Activated naive CD8-positive, alpha-beta T cell treated with anti-CD3 and anti-CD28 coated beads, Interleukin-2, amount 10 ng/mL, durations not matched to agents 7 days and 5 days (primary cell): ENCODE measurements around the gene LRRC25. TPM values are rescaled to one million over a fixed set of nuclear protein-coding genes. Genes with fewer than 3 reads are reported as not detected.
A peak's percentile ranks its signal among the peaks of the same experiment; 100 is the strongest.
"Not testable (repeated sequence)": the region's sequence is repeated elsewhere in the genome, so short reads cannot be mapped to it uniquely, and the experiment has no call there.

Experiments used
- ATAC-seq: fragments of 150-1000 bp; cut with Tn5 transposase; one replicate; pipeline ENCODE4 v1.10.0; 2021; ENCODE audit warnings: low read depth, moderate library complexity
- POLR2A ChIA-PET: fragments of 350-600 bp; sonication (Branson Sonifier 250); formaldehyde crosslinking; loops from one replicate; lab custom pipeline; 2021; ENCODE audit warnings: antibody characterized with exemption; lab: Charles Lee
- DNase-seq: peaks from one replicate; pipeline ENCODE4 v3.0.0; 2021
- H3K27ac Mint-ChIP-seq: one replicate; pipeline ENCODE4 v1.8.0; 2022; ENCODE audit warnings: mild to moderate bottlenecking, mixed read lengths
- H3K27me3 Mint-ChIP-seq: one replicate; pipeline ENCODE4 v1.8.0; 2022; ENCODE audit warnings: mild to moderate bottlenecking, moderate library complexity, mixed read lengths
- H3K36me3 Mint-ChIP-seq: one replicate; pipeline ENCODE4 v1.8.0; 2021; ENCODE audit warnings: mild to moderate bottlenecking, mixed read lengths
- H3K4me1 Mint-ChIP-seq: one replicate; pipeline ENCODE4 v1.8.0; 2021; ENCODE audit warnings: mixed read lengths
- H3K4me3 Mint-ChIP-seq: one replicate; pipeline ENCODE4 v1.8.0; 2022; ENCODE audit warnings: mild to moderate bottlenecking, moderate library complexity, mixed read lengths
- H3K9me3 Mint-ChIP-seq: one replicate; pipeline ENCODE4 v1.8.0; 2021; ENCODE audit warnings: mixed read lengths
- total RNA-seq, 2 experiments: library from RNA; stranded (reverse); gene quantifications; one replicate each; pipeline ENCODE4 v1.2.3, GENCODE V29; 2021

LRRC25 gene
- total RNA-seq, 2 experiments from 2014 or later = 1.2 to 1.6 TPM

DNA sequence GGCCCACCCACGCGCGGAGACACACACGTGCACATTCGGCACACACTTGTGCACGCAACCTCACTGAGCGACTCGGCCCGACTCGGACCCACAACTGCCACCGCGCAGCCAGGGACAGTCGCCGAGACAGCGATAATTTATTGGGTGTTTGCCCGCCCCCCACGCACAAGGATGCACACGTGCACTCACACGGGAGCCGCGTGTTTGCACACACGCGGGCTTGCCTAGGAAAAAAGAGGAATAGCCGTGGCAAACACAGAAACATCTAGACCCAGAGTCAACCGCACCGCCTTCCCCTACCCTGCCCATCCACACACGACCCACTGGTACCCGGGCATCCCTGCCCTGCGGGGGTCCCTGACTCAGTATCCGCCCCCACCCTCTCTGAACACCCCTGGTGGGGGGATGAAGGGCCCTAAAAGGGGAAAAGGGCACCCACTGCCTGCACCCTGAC lies 20.6 kb upstream of the LRRC25 start:
- no peaks in the 10 kb centered on the region for H3K27me3 Mint-ChIP-seq
- no peaks in the 10 kb centered on the region for H3K9me3 Mint-ChIP-seq
- peak overlapping the region; percentile 93 for H3K27ac Mint-ChIP-seq
- POLR2A ChIA-PET = interaction anchor here (1.2 to 7.7 kb wide), 6 partner anchors 11 to 501 kb away, joined by 3 to 103 read pairs (median 13); partner anchors contain the start of genes COPE, DDX49 and JUND
- DNase-seq = peak; percentile 61
- H3K4me1 Mint-ChIP-seq = peaks cover 66% of the 10 kb centered on the region
- peak overlapping the region; percentile 80 for H3K4me3 Mint-ChIP-seq
- no peak for ATAC-seq
- peaks cover 8% of the 10 kb centered on the region for H3K36me3 Mint-ChIP-seq

DNA sequence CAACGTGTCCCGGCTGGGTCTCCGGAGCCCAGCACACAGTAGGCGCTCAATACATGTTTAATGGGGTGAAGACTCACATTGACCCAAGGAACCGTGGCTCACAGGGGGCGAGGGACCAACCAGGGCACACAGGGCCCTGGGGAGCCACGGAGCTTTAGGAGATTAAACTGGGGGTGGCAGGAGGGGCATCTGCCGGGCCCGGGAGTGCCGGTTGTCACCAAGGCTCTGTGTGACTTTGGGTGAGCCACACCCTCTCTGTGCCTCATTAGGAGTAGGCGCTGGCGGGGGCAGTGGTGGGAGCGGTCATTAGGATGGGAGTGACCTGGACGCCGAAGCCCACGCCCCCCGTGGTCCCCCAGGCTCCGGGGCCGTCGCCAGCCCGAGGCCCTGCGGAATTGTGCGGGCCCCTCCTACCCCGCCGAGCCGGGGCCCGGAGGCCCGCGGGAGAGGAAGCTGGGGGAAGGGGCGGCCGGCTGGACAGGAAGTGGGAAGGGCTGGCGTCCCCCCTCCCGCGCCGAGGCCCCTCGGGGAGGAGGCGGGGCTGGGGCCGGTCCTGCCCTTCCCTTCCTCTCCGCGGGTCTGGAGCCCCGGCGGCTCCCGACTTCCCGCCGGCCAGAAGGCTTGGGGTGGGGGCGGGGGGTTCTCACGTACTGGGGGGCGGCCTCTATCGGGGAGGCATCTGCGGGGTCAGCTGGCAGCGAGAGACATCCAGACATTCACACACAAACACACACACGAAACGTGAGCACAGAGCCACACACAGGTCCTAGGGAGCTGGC lies 20.0 kb upstream of the LRRC25 start:
- H3K4me1 Mint-ChIP-seq = peaks cover 61% of the 10 kb centered on the region
- peak; percentile 8 for ATAC-seq
- H3K27ac Mint-ChIP-seq = peak overlapping the region; percentile 93
- POLR2A ChIA-PET = interaction anchor here (0.9 to 7.7 kb wide), 15 partner anchors 12 to 502 kb away, joined by 3 to 103 read pairs (median 6); partner anchors contain the start of genes COPE, DDX49, JUND and LSM4
- no peaks in the 10 kb centered on the region for H3K27me3 Mint-ChIP-seq
- H3K36me3 Mint-ChIP-seq = peaks cover 3% of the 10 kb centered on the region
- peak overlapping the region; percentile 85 for H3K4me3 Mint-ChIP-seq
- no peaks in the 10 kb centered on the region for H3K9me3 Mint-ChIP-seq
- peak; percentile 74 for DNase-seq

DNA sequence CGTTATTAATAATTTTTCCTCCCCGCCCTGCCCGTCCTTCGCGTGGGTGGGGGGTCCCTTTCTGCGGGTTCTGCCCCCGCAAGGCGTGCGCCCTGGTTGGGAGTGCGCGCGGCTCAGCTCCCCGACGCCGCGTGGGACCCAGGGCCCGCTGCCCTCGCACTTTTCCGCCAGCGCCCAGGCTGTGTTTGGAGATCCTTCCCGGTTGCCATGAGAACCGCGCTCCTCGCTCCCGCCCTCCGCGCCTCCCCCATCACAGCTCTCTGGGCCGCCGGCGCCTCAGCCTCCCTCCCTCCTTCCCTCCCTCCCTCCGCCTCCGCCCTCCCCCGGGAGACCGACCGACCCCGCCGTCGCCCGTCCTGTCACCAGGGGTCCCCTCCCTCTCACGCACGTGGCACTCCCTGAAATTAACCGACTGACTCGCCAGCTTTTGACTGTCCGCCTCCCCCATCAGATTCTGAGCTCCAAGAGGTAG lies 19.4 kb upstream of the LRRC25 start:
- H3K27me3 Mint-ChIP-seq = no peaks in the 10 kb centered on the region
- POLR2A ChIA-PET = interaction anchor here (0.8 to 7.7 kb wide), 15 partner anchors 12 to 502 kb away, joined by 3 to 103 read pairs (median 6); partner anchors contain the start of genes COPE, DDX49, JUND and LSM4
- DNase-seq (no peak), ATAC-seq (peak; percentile 11)
- H3K4me1 Mint-ChIP-seq = peaks cover 55% of the 10 kb centered on the region
- H3K27ac Mint-ChIP-seq = peak overlapping the region; percentile 86
- H3K4me3 Mint-ChIP-seq = peak overlapping the region; percentile 85
- H3K36me3 Mint-ChIP-seq = peaks cover 3% of the 10 kb centered on the region
- H3K9me3 Mint-ChIP-seq = no peaks in the 10 kb centered on the region

DNA sequence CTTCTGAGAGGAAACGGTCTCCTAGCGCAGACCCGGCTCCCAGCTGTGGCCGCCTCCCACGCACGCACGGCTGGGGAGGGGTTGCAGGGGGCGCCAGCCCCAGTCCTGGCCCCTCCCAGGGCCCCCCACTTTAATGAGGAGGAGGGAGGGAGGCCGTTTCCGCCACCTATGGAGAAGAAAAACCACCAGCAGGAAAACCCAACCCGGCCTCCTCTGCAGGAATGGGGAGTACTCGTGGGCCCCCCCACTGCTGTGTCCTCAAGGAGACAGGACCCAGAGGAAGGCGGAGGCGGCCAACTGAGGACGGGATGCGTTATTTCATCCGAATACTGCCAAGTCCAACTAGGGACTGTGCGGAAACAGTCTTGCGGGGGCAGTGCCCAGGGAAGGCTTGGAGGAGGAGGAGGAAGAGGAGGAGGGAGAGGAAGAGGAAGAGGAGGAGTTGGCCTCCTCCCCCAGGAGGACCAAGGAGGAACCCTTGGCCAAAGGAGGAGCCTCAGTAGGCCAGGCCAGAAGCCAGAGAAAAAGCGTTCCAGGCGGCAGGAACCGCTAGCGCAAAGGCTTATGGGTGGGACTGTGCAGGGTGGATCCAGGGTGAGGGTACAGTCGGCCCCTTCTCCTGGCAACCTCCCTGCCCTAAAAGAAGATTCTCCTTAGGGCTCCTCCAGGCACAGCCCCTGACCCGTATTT lies 17.9 kb upstream of the LRRC25 start:
- H3K27ac Mint-ChIP-seq = peak overlapping the region; percentile 86
- H3K36me3 Mint-ChIP-seq = peaks cover 2% of the 10 kb centered on the region
- H3K27me3 Mint-ChIP-seq = peaks cover 4% of the 10 kb centered on the region
- POLR2A ChIA-PET = interaction anchor here (0.7 to 7.7 kb wide), 11 partner anchors 14 to 263 kb away, joined by 3 to 103 read pairs (median 4); partner anchors contain the start of genes ISYNA1, JUND, LSM4 and PIK3R2
- DNase-seq = peak; percentile 49
- H3K4me3 Mint-ChIP-seq = peak overlapping the region; percentile 85
- peaks cover 48% of the 10 kb centered on the region for H3K4me1 Mint-ChIP-seq
- H3K9me3 Mint-ChIP-seq = no peaks in the 10 kb centered on the region
- no peak for ATAC-seq

DNA sequence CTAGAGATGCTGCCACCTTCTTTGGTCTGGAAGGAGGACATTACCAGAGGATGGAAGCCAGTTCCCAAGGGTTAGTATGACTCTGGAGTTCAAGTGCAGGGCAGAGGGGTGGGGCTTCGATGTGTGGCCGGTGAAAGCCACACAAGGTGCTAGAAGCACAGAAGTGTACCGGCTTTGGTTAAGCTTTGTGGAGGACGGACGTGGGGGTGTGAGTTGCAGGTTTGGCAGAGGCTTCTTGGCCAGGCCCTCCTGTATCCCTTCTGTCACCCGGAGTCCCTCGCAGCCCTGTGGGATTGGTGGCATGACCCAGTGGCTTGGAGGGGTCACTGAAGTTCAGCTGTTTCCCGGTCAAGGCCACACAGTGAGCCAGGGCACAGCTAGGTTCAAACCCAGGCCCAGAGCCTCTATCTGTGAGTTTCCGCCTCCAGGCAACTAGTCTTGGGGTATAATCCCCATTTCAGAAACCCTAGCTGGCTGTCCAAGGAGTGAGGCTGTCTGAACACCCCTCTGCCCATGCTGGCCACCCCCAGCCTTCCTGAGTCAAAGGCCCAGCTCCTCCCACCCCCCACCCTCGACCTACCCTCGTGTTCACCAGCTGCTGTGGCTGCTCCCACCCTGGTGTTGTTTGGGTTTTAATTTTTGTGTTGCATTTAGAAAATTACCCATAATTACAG lies 17.2 kb upstream of the LRRC25 start:
- Mint-ChIP-seq H3K27ac (peak overlapping the region; percentile 86), H3K27me3 (peaks cover 4% of the 10 kb centered on the region), H3K36me3 (no peaks in the 10 kb centered on the region), H3K9me3 (no peaks in the 10 kb centered on the region), H3K4me1 (peaks cover 46% of the 10 kb centered on the region), H3K4me3 (peak overlapping the region; percentile 61)
- ATAC-seq (peak; percentile 15), DNase-seq (peak; percentile 64)
- POLR2A ChIA-PET = interaction anchor here (0.5 to 7.7 kb wide), 12 partner anchors 14 to 262 kb away, joined by 3 to 103 read pairs (median 3); partner anchors contain the start of genes ISYNA1, JUND, LSM4 and PIK3R2

DNA sequence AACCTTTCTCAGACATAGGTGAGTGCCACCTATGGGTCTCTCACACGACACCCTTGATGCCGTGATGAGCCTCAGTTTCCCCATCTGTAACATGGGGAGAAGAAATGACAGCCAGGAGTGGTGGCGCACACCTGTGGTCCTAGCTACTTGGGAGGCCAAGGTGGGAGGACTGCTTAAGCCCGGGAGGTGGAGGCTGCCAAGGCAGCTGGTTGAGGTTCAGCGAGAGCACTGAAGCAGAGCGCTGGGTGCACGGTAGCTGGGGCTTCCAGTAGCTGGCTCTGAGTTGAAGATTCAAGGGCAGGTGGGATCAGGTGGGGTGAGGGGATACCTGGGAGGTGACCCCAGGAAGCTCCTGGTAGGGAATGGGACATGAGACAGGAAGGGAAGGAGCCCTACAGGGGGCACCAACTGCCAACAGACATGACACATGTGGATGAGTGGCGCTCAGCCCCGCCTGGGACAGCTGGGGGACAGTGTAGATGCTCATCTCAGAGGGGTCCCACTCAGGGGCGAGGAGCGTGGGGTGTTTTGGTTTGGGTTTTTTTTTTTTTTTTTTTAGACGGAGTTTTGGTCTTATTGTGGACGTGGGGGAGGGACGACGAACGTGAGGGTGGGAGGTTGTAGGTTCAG lies 15.3 kb upstream of the LRRC25 start:
- no peak for DNase-seq
- POLR2A ChIA-PET = interaction anchor here (1.1 to 7.7 kb wide), 3 partner anchors 33 to 220 kb away, joined by 3 to 103 read pairs (median 3); partner anchors contain the start of genes JUND and MPV17L2
- Mint-ChIP-seq H3K9me3 (no peaks in the 10 kb centered on the region), H3K36me3 (no peaks in the 10 kb centered on the region), H3K4me1 (peaks cover 36% of the 10 kb centered on the region), H3K27ac (no peak overlapping the region), H3K27me3 (peaks cover 4% of the 10 kb centered on the region), H3K4me3 (no peak overlapping the region)
- no peak for ATAC-seq

DNA sequence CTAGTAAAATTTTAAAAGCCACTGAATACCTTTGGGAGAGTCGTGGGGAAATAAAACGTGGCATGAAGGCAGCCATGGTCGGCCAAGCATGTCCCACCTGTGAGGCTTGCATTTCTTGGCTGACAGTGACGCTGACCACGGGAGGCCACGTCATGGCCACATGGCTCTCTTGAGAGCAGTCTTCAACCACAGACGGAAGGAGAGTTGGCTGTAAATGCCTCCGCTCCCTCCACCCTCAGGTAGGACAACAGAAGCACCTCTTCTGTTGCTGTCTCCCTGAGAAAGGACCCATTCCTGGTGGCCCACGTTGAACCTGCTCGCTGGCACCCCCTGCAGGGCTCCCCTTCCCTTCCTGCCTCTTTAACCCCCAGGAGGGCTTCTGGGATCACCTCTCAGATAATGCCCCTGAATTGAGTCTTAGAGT lies 10.6 kb upstream of the LRRC25 start:
- H3K36me3 Mint-ChIP-seq = no peaks in the 10 kb centered on the region
- H3K4me3 Mint-ChIP-seq = no peak overlapping the region
- H3K27me3 Mint-ChIP-seq = peaks cover 4% of the 10 kb centered on the region
- peak; percentile 63 for DNase-seq
- H3K4me1 Mint-ChIP-seq = peaks cover 5% of the 10 kb centered on the region
- no peaks in the 10 kb centered on the region for H3K9me3 Mint-ChIP-seq
- POLR2A ChIA-PET = no interaction called here
- ATAC-seq = no peak
- H3K27ac Mint-ChIP-seq = no peak overlapping the region

DNA sequence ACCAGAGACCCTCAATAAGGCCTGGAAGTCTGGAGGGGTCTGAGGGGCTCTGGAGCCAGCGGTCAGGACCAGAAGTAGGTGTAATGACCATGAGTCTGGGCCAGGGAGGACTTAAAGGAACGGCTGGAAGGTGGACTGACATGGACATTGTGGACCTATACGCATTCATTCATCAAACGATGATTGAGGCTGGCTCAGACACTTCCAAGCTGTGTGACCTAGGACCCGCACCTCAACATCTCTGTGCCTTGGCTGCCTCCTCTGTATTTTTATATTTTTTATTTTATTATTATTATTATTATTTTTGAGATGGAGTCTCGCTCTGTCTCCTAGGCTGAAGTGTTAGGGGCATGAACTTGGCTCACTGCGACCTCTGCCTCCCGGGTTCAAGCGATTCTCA lies 9.3 kb upstream of the LRRC25 start:
- H3K27ac Mint-ChIP-seq = no peak overlapping the region
- no peaks in the 10 kb centered on the region for H3K9me3 Mint-ChIP-seq
- peaks cover 4% of the 10 kb centered on the region for H3K27me3 Mint-ChIP-seq
- H3K4me3 Mint-ChIP-seq = no peak overlapping the region
- DNase-seq = no peak
- ATAC-seq = no peak
- POLR2A ChIA-PET = no interaction called here
- no peaks in the 10 kb centered on the region for H3K36me3 Mint-ChIP-seq
- peaks cover 7% of the 10 kb centered on the region for H3K4me1 Mint-ChIP-seq

DNA sequence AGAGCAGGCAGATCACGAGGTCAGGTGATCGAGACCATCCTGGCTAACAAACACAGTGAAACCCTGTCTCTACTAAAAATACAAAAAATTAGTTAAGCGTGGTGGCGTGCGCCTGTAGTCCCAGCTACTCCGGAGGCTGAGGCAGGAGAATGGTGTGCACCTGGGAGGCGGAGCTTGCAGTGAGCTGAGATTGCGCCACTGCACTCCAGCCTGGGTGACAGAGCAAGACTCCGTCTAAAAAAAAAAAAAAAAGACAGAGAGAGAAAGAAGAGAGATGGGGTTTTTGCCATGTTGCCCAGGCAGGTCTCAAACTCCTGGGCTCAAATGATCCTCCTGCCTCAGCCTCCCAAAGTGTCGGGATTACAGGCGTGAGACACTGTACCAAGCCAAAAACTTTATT lies 8.3 kb upstream of the LRRC25 start:
- H3K27ac Mint-ChIP-seq, H3K9me3 Mint-ChIP-seq, POLR2A ChIA-PET, H3K36me3 Mint-ChIP-seq, DNase-seq, H3K27me3 Mint-ChIP-seq, ATAC-seq, H3K4me3 Mint-ChIP-seq: not testable (repeated sequence)
- H3K4me1 Mint-ChIP-seq = peaks cover 14% of the 10 kb centered on the region

DNA sequence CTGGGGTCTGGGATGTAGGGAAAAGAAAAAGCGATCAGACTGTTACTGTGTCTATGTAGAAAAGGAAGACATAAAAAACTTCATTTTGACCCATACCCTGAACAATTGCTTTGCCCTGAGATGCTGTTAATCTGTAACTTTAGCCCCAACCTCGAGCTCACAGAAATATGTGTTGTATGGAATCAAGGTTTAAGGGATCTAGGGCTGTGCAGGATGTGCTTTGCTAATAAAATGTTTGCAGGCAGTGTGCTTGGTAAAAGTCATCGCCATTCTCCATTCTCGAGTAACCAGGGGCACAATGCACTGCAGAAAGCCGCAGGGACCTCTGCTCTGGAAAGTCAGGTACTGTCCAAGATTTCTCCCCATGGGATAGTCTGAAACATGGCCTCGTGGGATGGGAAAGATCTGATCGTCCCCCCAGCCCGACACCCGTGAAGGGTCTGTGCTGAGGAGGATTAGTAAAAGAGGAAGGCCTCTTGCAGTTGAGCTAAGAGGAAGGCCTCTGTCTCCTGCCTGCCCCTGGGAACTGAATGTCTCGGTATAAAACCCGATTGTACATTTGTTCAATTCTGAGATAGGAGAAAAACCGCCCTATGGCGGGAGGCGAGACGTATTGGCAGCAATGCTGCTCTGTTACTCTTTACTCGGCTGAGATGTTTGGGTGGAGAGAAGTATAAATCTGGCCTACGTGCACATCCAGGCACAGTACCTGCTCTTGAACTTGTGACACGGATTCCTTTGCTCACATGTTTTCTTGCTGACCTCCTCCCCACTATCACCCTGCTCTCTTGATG lies 5.2 kb upstream of the LRRC25 start:
- H3K4me1 Mint-ChIP-seq = peaks cover 17% of the 10 kb centered on the region
- not testable (repeated sequence) for H3K27me3 Mint-ChIP-seq, DNase-seq, ATAC-seq, H3K9me3 Mint-ChIP-seq, H3K36me3 Mint-ChIP-seq, H3K27ac Mint-ChIP-seq, H3K4me3 Mint-ChIP-seq
- POLR2A ChIA-PET = interaction anchor here (2.3 kb wide), 1 partner anchor 16 kb away, joined by 12 read pairs; the partner anchor contains the start of gene SSBP4

DNA sequence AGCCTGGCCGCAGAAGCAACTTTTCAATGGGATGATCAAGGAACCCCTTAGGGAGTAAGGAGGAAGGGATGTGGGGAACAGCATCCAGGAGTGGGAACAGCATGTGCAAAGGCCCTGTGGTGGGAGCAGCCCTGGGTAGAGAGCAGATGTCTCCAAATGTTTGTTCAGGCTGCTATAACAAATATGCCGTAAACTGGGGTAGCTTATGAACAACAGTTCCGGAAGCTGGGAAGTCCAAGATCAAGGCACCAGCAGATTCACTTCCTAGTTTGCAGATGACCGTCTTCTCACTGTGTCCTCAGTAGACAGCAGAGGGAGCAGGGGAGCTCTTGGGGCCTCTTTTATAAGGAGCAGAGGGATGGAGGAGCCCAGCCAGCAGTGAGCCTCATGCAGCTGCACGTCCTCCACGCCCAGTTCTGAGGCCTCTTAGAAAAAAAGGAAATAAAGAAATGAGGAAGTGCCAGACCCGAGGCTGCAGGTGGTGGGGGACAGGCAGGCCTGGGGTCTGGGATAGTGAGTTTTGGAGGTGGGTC lies 4.2 kb upstream of the LRRC25 start:
- POLR2A ChIA-PET = interaction anchor here (2.1 to 2.5 kb wide), 3 partner anchors 10 to 17 kb away, joined by 6 to 12 read pairs (median 9); partner anchors contain the start of gene SSBP4
- Mint-ChIP-seq H3K27me3 (peaks cover 13% of the 10 kb centered on the region), H3K27ac (peak overlapping the region; percentile 69), H3K36me3 (no peaks in the 10 kb centered on the region), H3K9me3 (no peaks in the 10 kb centered on the region), H3K4me1 (peaks cover 18% of the 10 kb centered on the region), H3K4me3 (peak overlapping the region; percentile 48)
- ATAC-seq = peak; percentile 48
- DNase-seq = no peak
